ENCODE results near the gene CARHSP1. TPM values are rescaled to one million over a fixed set of nuclear protein-coding genes. Genes with fewer than 3 reads are reported as not detected.

The CARHSP1 gene
- total and polyA plus RNA-seq, 2 of the 8 experiments (the other 6 are each of a cell fraction or from before 2014, with no cell fraction given) = 292 to 300 TPM

GRCh38 chr16:8892101-8892575, 23.3 kb upstream of the CARHSP1 start:
- H3K79me1 ChIP-seq (ENCODE audit: low read depth, low read length) = no peaks in the 10 kb centered on the region
- H3K36me3 ChIP-seq (ENCODE audit: control insufficient read depth in 2 of 4, insufficient read depth in 4 of 4, low read length in 3 of 4) = peaks cover 38 to 64% (median 50%) of the 10 kb centered on the region in 4 experiments
- H3K27me3 ChIP-seq (replicated peaks in 1 of 4; ENCODE audit: control insufficient read depth in 3 of 4, extremely low read depth in 1 of 4, insufficient read depth in 3 of 4, low read length in 3 of 4) = no peaks in the 10 kb centered on the region
- TF ChIP-seq JUN (IDR thresholded peaks at IDR 0.05; ENCODE audit: low read depth, low read length) (no peak), POLR2AphosphoS5 (IDR thresholded peaks at IDR 0.05; ENCODE audit: low read depth, low read length) (peak; percentile 48)
- H4K20me1 ChIP-seq (replicated peaks in 1 of 2; ENCODE audit: control insufficient read depth in 1 of 2, insufficient read depth in 2 of 2, low read length in 2 of 2) = peaks cover 2 to 15% of the 10 kb centered on the region in 2 experiments
- WGBS, 2 experiments (ENCODE audit: extremely low coverage in 1 of 2, insufficient coverage in 1 of 2, insufficient read length in 1 of 2, insufficient replicate concordance in 2 of 2, low coverage in 1 of 2, low lambda C conversion rate in 2 of 2, missing lambda C conversion rate in 1 of 2) = 93% methylated on average over 16 of the region's 16 CpGs; no CpG with 5 or more reads in 1 of the 2 experiments
- no peak overlapping the region for H4K8ac ChIP-seq (ENCODE audit: extremely low read depth, insufficient read depth, low read length)
- no peak overlapping the region for H3K14ac ChIP-seq (ENCODE audit: insufficient read length)
- no peak overlapping the region for H3K4me3 ChIP-seq (ENCODE audit: extremely low read depth in 1 of 4, insufficient read depth in 2 of 4, low read depth in 3 of 4, low read length in 4 of 4)
- H3K18ac ChIP-seq (ENCODE audit: extremely low read depth, low read length) = no peak overlapping the region; the same call in 1 of the 2 replicates
- H4K91ac ChIP-seq (replicated peaks; ENCODE audit: insufficient read length, low read length) = no peak overlapping the region
- FAIRE-seq = no peak
- no peak overlapping the region for H2BK20ac ChIP-seq (ENCODE audit: low read length)
- H3K4ac ChIP-seq (replicated peaks; ENCODE audit: insufficient read length, low read depth, low read length) = no peak overlapping the region
- DNase-seq (ENCODE audit: low read depth in 1 of 2, low spot score in 2 of 2) = no peak
- H3K79me2 ChIP-seq (ENCODE audit: control insufficient read depth in 1 of 2, insufficient read depth in 2 of 2, low read length in 2 of 2) = no peaks in the 10 kb centered on the region
- H2BK15ac ChIP-seq (ENCODE audit: low read length) = no peak overlapping the region
- H2BK5ac ChIP-seq (ENCODE audit: low read depth, low read length) = no peak overlapping the region
- no peak overlapping the region for H3K23ac ChIP-seq (ENCODE audit: insufficient read length)
- no peaks in the 10 kb centered on the region for H3K9me3 ChIP-seq (ENCODE audit: insufficient read depth in 2 of 2, low read depth in 1 of 2, low read length in 1 of 2)
- no peak overlapping the region for H3K9ac ChIP-seq (replicated peaks in 1 of 4; ENCODE audit: extremely low read depth in 1 of 4, low read depth in 3 of 4, low read length in 3 of 4)
- H3K56ac ChIP-seq (replicated peaks; ENCODE audit: insufficient read length, low read depth, low read length) = no peak overlapping the region
- no peak overlapping the region for H3K4me2 ChIP-seq (ENCODE audit: insufficient read depth in 1 of 2, low read depth in 2 of 2, low read length in 2 of 2)
- H3K23me2 ChIP-seq (ENCODE audit: low read depth, low read length) = no peaks in the 10 kb centered on the region
- no peak overlapping the region for H4K5ac ChIP-seq (ENCODE audit: insufficient read length, low read depth, low read length)
- H2BK120ac ChIP-seq (replicated peaks; ENCODE audit: low read depth, low read length) = no peak overlapping the region
- POLR2A ChIA-PET (ENCODE audit: partially characterized antibody) = interaction anchor here (0.6 to 1.8 kb wide), 3 partner anchors 9 to 275 kb away, joined by 3 to 4 read pairs (median 4); no protein-coding TSS in a partner anchor
- H3K27ac ChIP-seq (ENCODE audit: low read depth, low read length) = no peak overlapping the region
- CTCF ChIA-PET (ENCODE audit: partially characterized antibody) = interaction anchor here (0.6 to 1.5 kb wide), 4 partner anchors 11 to 307 kb away, joined by 3 to 5 read pairs (median 4); no protein-coding TSS in a partner anchor
- H2BK12ac ChIP-seq (ENCODE audit: low read depth, low read length) = no peak overlapping the region
- H2AK5ac ChIP-seq (ENCODE audit: low read depth, low read length) = no peak overlapping the region
- H3K4me1 ChIP-seq (replicated peaks in 1 of 4; ENCODE audit: control insufficient read depth in 3 of 4, insufficient read depth in 4 of 4, low read length in 3 of 4) = no peaks in the 10 kb centered on the region
- H2AFZ ChIP-seq (ENCODE audit: low read length) = no peak overlapping the region
